GM18520 (cell line): ENCODE data around the gene DYRK3.
"Not testable (repeated sequence)": the region's sequence is repeated elsewhere in the genome, so short reads cannot be mapped to it uniquely, and the experiment has no call there.

Experiments used
- ATAC-seq: cut with Tn5 transposase; IDR thresholded peaks from one replicate; pipeline ENCODE4 v1.9.1; 2021; ENCODE audit not compliant: unreplicated experiment

The DYRK3 gene

DNA sequence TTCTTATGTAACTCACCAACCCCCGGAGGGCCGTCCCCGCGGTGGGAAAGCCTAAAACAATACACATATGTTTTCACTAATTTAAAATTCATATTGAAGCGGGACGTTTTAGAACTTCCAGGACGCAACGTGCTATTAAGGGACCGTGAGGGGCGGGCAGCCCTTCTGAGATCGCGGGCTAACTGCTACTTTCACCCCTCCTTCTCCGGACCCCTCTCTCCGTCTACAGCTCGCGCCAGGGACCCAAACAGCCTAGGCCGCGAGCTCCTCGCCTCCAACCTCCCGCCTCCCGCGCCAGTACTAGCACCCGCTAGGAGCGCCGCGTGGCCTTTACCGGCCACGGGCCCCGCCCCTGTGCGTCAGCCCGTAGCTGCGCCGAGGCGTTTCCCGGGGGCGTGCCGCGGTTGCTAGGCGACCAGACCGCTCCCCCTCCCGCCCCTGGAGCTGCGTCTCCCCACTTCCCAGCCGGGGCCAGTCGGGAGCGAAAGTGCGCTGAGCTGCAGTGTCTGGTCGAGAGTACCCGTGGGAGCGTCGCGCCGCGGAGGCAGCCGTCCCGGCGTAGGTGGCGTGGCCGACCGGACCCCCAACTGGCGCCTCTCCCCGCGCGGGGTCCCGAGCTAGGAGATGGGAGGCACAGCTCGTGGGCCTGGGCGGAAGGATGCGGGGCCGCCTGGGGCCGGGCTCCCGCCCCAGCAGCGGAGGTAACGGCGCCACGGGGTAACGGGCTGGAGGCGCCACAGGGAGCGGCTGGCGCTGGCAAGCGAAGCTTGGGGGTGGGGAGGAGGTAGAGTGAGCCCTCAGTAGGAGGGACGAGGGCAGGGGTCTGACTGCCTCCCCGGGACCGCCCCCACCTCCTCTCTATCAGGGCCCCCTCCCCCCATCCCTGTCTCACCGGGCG is at the start of gene DYRK3:
TSS of gene DYRK3 (plus strand) at position 457 of the 898 bp plus-strand sequence. CDS start at position 625, 168 bp downstream.
- peak; percentile 79 for ATAC-seq

DNA sequence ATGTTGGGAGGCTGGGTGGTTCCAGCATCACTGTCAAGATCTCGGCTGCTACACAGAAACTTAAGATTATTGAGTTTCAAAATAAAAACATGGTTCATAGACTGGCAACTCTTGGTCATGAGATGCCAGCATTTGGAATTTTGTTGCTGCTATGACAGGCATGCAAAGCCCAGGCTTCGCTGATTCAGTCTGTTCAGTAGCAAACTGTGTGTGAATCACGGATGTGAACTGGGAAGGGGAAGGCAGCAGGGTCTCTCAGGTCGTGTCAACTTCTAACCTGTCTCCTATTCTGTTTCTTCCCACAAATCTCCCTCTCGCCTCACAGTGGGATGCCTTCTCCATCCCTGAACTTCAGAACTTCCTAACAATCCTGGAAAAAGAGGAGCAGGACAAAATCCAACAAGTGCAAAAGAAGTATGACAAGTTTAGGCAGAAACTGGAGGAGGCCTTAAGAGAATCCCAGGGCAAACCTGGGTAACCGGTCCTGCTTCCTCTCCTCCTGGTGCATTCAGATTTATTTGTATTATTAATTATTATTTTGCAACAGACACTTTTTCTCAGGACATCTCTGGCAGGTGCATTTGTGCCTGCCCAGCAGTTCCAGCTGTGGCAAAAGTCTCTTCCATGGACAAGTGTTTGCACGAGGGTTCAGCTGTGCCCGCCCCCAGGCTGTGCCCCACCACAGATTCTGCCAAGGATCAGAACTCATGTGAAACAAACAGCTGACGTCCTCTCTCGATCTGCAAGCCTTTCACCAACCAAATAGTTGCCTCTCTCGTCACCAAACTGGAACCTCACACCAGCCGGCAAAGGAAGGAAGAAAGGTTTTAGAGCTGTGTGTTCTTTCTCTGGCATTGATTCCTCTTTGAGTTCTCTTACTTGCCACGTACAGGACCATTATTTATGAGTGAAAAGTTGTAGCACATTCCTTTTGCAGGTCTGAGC is 48.6 kb upstream of the DYRK3 start:
- ATAC-seq, result no peak

DNA sequence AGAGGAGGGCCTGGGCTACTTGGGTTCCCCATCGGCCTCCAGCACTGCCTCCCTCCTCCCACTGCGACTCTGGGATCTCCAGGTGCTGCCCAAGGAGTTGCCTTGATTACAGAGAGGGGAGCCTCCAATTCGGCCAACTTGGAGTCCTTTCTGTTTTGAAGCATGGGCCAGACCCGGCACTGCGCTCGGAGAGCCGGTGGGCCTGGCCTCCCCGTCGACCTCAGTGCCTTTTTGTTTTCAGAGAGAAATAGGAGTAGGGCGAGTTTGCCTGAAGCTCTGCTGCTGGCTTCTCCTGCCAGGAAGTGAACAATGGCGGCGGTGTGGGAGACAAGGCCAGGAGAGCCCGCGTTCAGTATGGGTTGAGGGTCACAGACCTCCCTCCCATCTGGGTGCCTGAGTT is 47.4 kb upstream of the DYRK3 start:
- no peak for ATAC-seq

DNA sequence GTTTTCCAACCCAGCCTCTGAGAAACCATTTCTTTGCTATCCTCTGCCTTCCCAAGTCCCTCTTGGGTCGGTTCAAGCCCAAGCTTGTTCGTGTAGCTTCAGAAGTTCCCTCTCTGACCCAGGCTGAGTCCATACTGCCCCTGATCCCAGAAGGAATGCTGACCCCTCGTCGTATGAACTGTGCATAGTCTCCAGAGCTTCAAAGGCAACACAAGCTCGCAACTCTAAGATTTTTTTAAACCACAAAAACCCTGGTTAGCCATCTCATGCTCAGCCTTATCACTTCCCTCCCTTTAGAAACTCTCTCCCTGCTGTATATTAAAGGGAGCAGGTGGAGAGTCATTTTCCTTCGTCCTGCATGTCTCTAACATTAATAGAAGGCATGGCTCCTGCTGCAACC is 46.8 kb upstream of the DYRK3 start:
- ATAC-seq, result no peak

DNA sequence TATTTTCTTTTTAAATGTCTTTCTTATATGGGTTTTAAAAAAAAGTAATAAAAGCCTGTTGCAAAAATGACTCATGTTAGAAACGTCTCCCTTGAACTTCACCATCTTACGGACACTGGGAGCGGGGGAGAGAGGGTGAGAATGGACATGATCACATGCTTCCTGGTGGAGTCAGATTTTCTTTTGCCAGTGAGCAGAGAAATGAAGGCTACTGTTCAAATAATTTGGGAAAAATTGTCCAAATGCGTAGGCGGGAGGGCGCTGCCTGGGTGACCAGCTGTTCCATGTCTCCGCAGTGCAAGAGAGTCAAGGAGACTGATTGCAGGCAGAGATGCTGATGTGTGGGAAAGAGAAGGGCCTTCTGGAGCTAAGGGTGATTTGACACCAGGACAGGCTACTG is 46.1 kb upstream of the DYRK3 start:
- no peak for ATAC-seq

DNA sequence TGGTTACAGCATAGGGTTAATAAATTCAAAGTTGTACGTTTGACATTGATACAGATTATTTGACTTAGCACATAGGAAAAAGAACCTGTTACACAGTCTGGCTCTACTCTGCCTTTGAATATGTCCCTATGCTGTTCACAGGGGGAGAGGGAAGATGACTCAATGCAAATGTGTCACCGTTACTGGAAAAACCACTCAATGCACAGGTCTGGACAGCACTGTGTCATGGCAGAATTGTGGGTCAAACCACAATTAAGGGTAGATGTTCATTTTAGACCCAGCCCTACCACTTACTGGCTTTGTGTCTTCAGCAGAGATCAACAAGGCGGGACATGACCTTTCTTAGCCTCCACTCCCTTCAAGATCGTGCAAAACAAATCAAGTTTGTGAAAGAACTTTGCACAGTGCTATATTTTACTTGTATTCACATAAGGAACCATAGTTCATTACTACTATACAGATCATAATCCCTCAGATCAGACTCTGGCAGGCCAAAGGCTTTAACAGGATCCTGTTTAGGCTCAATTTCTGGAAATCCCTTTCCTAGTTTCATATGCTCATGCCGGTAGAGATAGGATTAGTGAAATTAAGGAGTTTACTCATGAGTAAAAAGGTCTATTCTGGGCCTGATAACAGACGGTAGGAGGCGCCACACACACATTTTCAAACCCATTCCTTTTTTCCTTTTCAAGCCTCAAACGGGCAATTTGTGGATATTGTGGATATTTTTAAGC is 45.1 kb upstream of the DYRK3 start:
- peak; percentile 59 for ATAC-seq

DNA sequence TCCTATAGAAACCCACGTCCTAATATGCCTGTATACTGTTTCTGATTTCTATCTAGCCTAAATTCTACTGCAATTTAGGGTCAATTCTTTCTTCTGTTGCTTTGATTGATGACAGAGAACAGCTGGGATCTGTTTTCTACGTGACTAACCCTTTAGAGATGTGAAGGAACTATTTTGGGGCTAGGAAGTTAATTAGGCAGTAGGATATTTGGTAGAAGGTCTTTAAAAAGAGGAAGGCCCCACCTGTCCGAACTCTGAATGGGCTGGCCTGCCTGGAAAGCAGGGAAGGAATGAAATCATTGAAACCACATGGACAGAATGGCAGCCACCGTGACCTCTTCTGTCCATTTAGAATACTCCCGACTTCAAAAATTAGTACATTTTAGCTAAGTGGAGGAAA is 44.1 kb upstream of the DYRK3 start:
- ATAC-seq, result no peak

DNA sequence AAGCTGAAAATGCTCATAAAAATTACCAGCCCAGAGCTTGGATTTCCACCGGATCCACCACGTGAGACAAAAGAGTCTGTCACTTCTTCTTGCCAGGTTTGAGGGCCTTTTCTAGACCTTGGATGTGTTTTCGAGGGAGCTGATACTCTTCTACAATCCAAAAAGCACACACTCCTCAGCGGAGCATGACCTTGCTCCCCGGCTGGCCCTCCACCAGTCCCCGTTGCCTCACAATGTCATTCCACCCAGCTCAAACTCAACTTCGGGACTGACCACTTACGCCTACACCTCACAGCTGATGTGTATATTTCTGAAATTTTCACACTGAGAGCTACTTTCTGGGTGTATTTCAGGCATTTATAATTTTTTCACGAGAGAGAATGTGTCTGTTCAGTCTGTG is 43.6 kb upstream of the DYRK3 start:
- no peak for ATAC-seq

DNA sequence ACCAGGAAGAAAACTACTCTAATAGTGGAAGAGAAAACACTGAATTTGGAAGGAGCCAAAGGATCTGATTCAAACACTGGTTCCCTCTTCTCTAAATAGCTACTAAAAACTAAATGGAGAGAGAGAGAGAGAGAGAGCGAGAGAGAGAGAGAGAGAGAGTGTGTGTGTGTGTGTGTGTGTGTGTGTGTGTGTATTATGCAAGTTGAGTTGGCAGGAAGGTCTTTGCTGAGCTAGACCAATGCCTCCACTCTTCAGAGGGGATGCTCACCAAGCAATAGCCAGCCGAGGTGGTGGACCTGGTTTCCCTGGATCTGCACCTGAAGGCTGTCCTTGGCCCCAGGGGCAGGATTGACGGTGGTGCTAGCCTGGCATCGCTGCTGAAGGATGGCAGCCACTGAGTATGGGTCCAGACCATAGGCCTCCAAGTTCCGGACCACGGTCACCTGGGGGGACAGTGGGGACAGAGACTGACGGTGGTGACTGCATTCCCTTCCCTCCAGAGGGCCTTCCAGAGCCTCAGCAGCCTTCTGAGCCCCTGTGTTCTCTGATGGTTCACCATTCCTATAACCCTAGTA is 41.9 kb upstream of the DYRK3 start:
- ATAC-seq, result no peak

DNA sequence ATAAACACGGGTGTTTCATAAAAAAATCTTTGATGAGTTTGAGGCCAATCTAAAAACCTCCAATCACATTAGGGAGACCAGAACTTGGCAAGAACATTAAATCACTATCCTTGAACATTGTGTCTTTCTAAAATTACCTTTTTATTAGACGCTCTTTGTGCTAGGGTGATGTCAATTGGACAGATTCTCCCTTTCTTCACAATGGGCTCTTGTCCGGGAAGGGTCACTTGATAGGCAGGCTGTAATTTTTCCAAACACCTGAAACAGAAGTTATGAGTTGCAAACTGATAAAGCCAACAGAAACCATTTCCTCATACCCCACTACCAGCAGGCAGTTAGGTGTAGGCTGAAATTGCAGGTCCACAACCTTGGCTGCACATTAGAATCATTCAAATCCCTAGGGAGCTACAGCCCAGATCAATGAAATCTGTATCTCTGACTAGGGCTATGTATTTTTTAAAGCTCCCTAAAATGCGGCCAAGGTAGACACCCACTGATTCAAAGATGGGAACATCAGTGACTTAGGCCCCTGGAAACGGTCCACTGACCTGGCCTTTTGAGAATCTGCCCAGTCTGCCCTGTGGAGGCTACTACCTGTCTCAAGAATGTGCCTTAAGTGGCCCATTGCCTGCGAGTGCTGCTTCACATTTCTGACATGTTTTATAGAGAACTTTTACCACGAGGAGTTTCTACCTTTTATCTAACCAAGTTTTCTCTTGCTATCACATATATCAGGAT is 39.6 kb upstream of the DYRK3 start:
- ATAC-seq, result no peak

DNA sequence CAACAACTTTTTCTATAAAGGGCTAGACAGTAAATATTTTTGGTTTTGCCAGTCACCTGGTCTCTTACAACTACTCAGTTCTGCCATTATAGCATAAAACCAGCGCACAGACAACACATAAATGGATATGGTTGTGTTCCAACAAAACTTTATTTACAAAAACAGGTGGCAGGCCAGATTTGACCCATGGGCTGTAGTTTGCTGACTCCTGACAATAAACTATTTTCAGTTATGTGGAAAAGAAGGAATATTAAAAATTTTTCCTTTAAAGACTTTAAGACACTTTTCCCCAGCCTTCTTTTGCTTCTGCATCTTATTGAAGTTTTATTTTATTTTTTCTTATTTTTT is 39.0 kb upstream of the DYRK3 start:
- no peak for ATAC-seq

DNA sequence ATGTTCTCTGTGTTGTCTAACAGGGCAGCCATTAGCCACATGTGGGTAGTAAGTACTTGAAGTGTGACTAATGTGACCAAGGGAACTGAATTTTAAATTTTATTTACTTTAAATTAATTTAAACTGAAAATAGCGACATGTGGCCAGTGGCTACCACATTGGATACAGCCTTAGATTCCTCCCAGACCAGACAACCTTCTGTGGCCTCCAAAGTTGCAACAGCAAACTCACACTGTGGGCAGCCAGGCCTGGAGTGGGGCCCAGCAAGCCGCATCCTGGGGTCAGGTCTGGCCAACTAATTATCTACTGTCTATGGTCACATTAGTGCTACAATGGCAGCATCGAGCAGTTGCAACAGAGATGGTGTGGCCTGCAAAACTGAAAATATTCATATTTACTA is 34.8 kb upstream of the DYRK3 start:
- no peak for ATAC-seq

DNA sequence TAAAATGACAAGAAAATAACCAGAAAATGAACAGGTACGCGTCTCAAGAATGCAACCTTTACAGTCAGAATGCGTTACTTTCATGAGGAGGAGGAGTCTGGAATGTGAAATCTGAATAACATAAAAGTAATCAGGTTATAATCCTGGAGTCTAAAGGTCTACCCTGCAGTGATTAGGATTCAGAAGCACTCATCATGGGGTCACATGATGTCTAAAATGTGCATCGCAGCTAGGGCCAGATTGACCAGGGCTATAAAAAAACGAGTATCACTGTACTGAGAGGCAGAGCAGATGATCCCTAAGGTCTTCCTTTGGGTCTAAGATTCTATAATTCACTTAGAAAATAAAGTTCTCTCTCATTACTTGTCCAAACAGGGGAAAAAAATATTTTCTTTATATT is 30.5 kb upstream of the DYRK3 start:
- ATAC-seq, result no peak

DNA sequence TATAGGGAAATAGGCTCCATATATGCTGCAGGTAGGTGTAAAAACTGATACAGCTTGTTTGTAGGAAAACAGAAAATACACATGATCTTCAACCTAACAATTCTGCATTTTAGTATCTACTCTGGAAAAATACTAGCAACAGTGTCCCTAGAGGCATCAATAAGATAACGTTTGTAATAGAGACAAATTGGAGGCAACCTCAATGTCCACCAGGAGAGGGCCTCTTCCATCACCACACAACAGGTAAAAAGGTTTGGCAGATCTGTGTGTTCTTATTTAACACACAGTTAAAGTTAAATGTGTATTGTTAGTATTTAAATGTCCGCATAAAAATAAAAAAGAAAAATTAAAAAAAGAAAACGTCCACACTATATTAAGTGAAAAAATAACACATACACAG is 28.5 kb upstream of the DYRK3 start:
- no peak for ATAC-seq

DNA sequence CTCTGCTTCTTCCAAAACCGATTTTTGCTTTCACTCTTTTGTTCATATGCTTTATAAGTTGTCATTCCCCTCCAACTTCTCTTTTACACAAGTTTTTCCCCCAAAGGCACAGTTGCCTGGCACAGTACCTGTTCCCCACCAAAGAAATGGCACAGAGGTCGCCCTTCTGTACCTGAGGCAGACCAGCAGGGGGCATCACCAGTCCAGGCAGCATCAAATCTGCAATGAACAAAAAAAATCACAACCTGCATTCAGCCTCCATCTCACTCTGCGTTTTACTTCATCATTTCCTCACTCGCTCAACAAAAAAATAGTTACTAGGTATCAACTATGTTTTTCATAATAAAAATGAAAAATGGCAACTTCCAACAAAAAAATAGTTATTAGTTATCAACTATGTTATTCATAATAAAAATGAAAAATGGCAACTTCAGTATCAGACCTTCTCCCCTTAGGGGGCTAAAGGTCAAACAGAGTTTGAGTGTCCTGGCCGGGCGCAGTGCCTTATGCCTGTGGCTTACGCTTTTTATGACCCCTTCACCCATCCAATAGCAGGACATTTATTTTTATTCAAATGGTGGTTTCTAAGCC is 27.1 kb upstream of the DYRK3 start:
- no peak for ATAC-seq

DNA sequence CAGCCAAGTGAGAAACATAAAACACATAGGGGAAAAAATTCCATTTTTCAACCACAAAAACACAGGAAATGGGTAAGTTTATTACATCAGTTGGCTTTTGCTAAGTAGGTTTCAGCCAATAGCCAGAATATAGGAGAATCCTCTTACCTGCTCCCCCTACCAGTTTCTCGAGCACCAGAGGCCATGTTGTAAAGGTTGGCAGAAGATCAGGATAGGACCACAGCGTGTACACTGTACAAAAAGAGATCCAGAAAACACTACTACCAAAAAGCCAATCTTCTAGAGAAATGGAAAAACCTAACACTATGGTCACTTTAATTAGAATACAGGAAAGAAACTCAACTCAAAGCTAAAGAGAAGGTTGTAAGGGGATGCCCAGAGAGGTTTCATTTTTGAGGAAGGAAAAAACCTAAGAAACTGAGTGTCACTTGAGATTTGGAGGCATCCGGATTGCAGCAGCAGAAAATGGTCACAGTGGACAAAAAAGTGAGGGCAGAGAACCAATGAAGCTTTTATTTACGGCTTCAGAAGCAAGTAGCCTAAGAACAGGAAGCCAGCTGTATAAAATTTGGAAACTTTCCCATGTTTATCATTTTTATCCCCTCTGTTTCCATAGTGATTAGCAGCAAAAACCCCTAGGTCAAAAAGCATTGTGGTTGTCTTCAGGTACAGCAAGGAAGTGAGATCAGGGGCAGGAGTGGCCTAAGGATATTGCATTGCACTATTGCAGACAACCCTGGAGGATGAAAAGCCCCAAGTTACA is 25.9 kb upstream of the DYRK3 start:
- no peak for ATAC-seq

DNA sequence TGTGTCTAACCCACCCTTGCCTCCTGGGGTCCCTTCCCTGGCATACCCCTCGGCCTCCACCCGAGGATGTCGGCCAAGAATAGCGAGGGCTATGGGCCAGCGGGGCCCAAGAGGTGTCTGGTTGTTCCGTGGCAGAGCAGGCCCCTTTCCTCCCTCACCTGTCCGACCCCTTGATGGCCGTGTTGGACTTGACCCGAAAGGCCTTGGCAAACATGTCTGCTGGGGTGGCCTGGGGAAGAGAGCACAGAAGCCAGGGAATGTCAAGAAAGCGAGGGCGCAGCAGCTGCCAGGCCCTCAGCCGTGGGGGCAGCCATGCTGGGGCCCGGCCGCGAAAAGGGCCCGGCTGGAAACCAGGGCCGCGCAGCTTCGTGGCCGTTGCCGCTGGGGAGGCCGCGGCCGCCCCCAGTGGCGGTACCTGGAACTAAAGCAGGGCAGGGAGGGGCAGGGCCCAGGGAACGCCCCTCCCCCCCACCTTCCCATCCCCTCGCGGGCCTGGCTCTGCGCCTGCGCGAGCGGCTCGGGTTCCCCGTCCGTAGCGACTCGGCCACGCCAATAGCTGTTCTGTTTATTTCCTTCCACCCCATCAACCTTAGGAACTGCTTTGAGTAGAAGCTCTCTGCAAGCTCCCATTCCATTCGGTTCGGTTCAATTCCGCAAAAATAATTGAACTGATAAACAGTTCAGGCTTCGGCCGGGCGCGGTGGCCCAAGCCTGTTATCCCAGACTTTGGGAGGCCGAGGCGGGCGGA is 23.0 kb upstream of the DYRK3 start, which contains the start of gene EIF2D:
TSS of gene EIF2D (minus strand) at position 337 of the 748 bp plus-strand sequence. CDS start at position 214, 123 bp downstream.
- peak; percentile 83 for ATAC-seq

DNA sequence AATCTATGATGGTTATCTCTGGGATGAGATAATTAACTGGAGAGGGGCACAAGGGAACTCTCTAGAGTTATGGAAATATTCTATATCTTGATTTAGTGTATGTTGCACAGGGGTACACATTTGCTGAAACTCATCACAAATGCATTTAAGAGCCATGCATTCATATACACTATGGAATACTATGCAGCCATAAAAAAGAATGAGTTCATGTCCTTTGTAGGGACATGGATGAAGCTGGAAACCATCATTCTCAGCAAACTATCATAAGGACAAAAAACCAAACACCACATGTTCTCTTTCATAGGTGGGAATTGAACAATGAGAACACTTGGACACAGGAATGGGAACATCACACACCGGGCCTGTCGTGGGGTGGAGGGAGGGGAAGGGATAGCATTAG is 8.9 kb upstream of the DYRK3 start:
- ATAC-seq, result not testable (repeated sequence)
